Lung (tissue), 12 donors: ENCODE data around the gene ACTN3. TPM values are rescaled to one million over a fixed set of nuclear protein-coding genes. Genes with fewer than 3 reads are reported as not detected.
A peak's percentile ranks its signal among the peaks of the same experiment; 100 is the strongest.

ENCODE experiments used
- ATAC-seq: fragments of 200-7000 bp; cut with Tn5 transposase; one replicate; pipeline ENCODE4 v1.9.1; 2020; ENCODE audit warnings: moderate number of reproducible peaks; ENCODE audit not compliant: insufficient read depth, low FRiP score
- DNase-seq, 3 donors: peaks; one replicate each; pipeline ENCODE4 v3.0.0-alpha.2; 2013 to 2017
- H3K27ac ChIP-seq, 2 donors: one replicate each; pipeline ENCODE4 v1.5.1; 2013; ENCODE audit warnings: mild to moderate bottlenecking in 2 of 2, moderate library complexity in 2 of 2, control low read depth in 1 of 2, inconsistent platforms in 1 of 2, low read depth in 1 of 2, low read length in 1 of 2
- H3K27me3 ChIP-seq, 3 donors: one replicate each; pipeline ENCODE4 v1.5.1; 2013; ENCODE audit warnings: low read length in 2 of 3; ENCODE audit not compliant: control insufficient read depth in 3 of 3, insufficient read depth in 3 of 3
- H3K36me3 ChIP-seq, 4 donors: one replicate each; pipeline ENCODE4 v1.5.1; 2013; ENCODE audit warnings: low read length in 4 of 4, mild to moderate bottlenecking in 1 of 4, moderate library complexity in 1 of 4; ENCODE audit not compliant: control insufficient read depth in 4 of 4, insufficient read depth in 4 of 4
- H3K4me1 ChIP-seq, 5 donors: one replicate each; pipeline ENCODE4 v1.5.1; 2013; ENCODE audit warnings: low read length in 5 of 5, mild to moderate bottlenecking in 2 of 5, moderate library complexity in 1 of 5; ENCODE audit not compliant: control insufficient read depth in 5 of 5, insufficient read depth in 5 of 5
- H3K4me3 ChIP-seq: one replicate; pipeline ENCODE4 v1.5.1; 2013; ENCODE audit warnings: mild to moderate bottlenecking, control low read depth, moderate library complexity
- H3K9ac ChIP-seq, 2 donors: one replicate each; pipeline ENCODE4 v1.5.1; 2013; ENCODE audit warnings: low read length in 2 of 2, control low read depth in 1 of 2; ENCODE audit not compliant: insufficient read depth in 1 of 2
- H3K9me3 ChIP-seq, 4 donors: one replicate each; pipeline ENCODE4 v1.5.1; 2013; ENCODE audit warnings: low read length in 3 of 4, mild to moderate bottlenecking in 1 of 4, moderate library complexity in 1 of 4; ENCODE audit not compliant: control insufficient read depth in 4 of 4, insufficient read depth in 3 of 4
- CTCF ChIP-seq: IDR thresholded peaks from 2 replicates; pipeline ENCODE4 v1.5.1; 2012; ENCODE audit warnings: mild to moderate bottlenecking; ENCODE audit errors: control extremely low read depth, extremely low read depth
- WGBS, 2 donors: extraction: QIAGEN DNeasy Blood & Tissue Kit; methylation state at CpG; one replicate each; pipeline ENCODE4 v1.1.7; 2013; 5-methylcytosine and 5-hydroxymethylcytosine counted together
- polyA plus RNA-seq, 2 donors: library from polyadenylated mRNA; stranded (reverse); fragments of 200-250 nt; gene quantifications; one replicate each; pipeline ENCODE4 v1.2.1, GENCODE V29; 2013
- total RNA-seq, 2 donors: library from RNA; depleted of rRNA in 1 of 2; stranded (reverse); fragments of >200 nt in 1 of 2; gene quantifications; one replicate each; pipeline ENCODE4 v1.2.1, GENCODE V29; 2014 to 2021
- donor health status: control.
- donor health status: control.
- donor health status: Bipolar disorder and iron deficiency.
- donor health status: healthy.
- donor health status: DM: yes; HTN: yes; CAD: no.

Gene ACTN3
- total and polyA plus RNA-seq, 4 donors, result 0.04 to 0.15 (median 0.07) TPM; not detected in 1

- H3K27me3 ChIP-seq, result no peaks in the 10 kb centered on the region
- no peak for DNase-seq
- H3K4me3 ChIP-seq, result no peak overlapping the region
- no peak for ATAC-seq
- H3K36me3 ChIP-seq, result peaks cover 0 to 2% (median 0%) of the 10 kb centered on the region in 4 donors
- no peak overlapping the region for H3K9ac ChIP-seq
- peaks cover 0 to 10% (median 0%) of the 10 kb centered on the region in 5 donors for H3K4me1 ChIP-seq
- H3K9me3 ChIP-seq, result no peaks in the 10 kb centered on the region
- H3K27ac ChIP-seq, result no peak overlapping the region
- 55 to 63% methylated on average over 5 of the region's 5 CpGs for WGBS, 2 donors
- no peak for TF ChIP-seq CTCF
These were observed 23.6 kb downstream of the ACTN3 start for GRCh38 chr11:66570079-66570849.

GRCh38 chr11:66570850-66571180 is 24.1 kb downstream of the ACTN3 start:
- no peak overlapping the region for H3K4me3 ChIP-seq
- no peak for TF ChIP-seq CTCF
- 67 to 74% methylated on average over 2 of the region's 2 CpGs for WGBS, 2 donors

GRCh38 chr11:66579017-66579606 is 32.4 kb downstream of the ACTN3 start:
- TF ChIP-seq CTCF, result peak; percentile 70
- H3K27me3 ChIP-seq, result no peaks in the 10 kb centered on the region
- no peak overlapping the region for H3K9ac ChIP-seq
- no peaks in the 10 kb centered on the region for H3K36me3 ChIP-seq
- WGBS, 2 donors, result 18 to 19% methylated on average over 25 of the region's 25 CpGs
- H3K27ac ChIP-seq, result no peak overlapping the region
- no peaks in the 10 kb centered on the region for H3K4me1 ChIP-seq
- peak; percentile 75 to 83 (median 76) for DNase-seq
- H3K9me3 ChIP-seq, result no peaks in the 10 kb centered on the region
- no peak overlapping the region for H3K4me3 ChIP-seq
- ATAC-seq, result peak; percentile 88

More at GRCh38 chr11:66570850-66571180, 24.1 kb downstream of the ACTN3 start:
- Histone ChIP-seq H3K4me1 (peaks cover 0 to 10% (median 0%) of the 10 kb centered on the region in 5 donors), H3K9ac (no peak overlapping the region), H3K27ac (no peak overlapping the region), H3K36me3 (peaks cover 0 to 2% (median 0%) of the 10 kb centered on the region in 4 donors), H3K27me3 (no peaks in the 10 kb centered on the region), H3K9me3 (no peaks in the 10 kb centered on the region)
- DNase-seq (no peak), ATAC-seq (no peak)
